Measurements from ENCODE around the gene NEDD8.
A peak's percentile ranks its signal among the peaks of the same experiment; 100 is the strongest.

The NEDD8 gene

DNA sequence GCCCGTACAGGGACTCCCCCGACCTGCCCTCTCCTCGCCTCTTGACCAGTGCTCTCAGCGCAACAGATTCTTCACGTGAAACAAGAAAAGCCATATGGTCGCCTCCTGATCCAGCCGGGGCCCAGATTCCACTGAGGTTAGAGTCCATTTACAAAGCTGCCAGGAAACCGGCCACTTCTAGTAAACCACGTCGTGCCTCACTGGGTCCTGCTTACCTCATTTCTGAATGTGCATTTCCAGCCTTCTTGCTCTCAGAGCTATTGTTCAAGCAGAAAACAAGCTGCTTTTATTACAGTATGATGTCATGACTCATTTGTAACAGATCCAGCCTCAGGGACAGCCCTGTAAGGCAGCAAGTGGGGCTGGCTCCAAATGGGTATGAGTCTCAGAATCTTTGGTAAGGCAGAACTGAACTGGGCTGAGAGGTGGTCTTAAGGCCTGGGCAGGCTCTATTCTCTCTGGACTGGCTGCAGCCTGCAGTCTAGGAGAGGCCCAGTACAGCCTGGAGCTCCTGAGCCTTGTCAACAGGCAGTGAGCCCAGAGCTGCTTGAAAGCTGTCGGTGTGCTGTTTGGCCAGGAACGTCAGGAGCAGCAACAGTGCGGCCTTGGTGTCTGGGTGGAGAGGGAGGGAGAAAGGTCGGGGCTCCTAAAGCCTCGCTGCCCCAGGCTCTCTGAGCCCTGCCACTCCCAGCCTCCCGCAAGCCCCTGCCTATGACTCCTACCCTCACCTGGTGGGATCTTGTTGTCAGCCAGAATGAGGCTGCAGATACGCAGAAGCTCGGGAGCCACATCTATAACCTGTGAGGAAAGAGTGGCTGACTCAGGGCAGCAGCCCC is 52.0 kb downstream of the NEDD8 start:
- no peak for DNase-seq (ENCODE audit: low spot score)

DNA sequence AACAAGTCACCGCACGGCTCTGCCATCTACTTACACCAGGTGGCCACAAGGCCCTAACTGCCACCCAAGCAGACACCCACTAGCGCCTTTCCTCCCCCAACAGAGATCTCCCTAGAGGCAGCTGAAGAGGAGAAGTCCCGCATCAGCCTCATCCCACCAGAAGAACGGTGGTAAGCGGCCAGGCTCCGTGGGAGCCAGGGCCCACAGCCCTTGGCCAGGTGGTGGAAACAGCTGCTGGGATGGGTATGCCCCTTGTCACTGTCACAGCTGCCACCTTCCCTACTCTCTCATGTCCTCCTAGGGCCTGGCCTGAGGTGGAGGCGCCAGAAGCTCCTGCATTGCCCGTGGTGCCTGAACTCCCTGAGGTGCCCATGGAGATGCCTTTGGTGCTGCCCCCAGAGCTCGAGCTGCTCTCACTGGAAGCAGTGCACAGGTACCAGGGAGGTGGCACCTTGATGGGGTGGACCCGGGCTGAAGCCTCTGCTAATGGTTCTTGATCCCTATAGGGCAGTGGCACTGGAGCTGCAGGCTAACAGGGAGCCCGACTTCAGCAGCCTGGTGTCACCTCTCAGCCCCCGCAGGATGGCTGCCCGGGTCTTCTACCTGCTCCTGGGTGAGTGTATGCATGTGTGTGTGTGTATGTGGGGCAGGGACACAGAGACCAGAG is 52.7 kb downstream of the NEDD8 start:
- DNase-seq (ENCODE audit: low spot score), result no peak

DNA sequence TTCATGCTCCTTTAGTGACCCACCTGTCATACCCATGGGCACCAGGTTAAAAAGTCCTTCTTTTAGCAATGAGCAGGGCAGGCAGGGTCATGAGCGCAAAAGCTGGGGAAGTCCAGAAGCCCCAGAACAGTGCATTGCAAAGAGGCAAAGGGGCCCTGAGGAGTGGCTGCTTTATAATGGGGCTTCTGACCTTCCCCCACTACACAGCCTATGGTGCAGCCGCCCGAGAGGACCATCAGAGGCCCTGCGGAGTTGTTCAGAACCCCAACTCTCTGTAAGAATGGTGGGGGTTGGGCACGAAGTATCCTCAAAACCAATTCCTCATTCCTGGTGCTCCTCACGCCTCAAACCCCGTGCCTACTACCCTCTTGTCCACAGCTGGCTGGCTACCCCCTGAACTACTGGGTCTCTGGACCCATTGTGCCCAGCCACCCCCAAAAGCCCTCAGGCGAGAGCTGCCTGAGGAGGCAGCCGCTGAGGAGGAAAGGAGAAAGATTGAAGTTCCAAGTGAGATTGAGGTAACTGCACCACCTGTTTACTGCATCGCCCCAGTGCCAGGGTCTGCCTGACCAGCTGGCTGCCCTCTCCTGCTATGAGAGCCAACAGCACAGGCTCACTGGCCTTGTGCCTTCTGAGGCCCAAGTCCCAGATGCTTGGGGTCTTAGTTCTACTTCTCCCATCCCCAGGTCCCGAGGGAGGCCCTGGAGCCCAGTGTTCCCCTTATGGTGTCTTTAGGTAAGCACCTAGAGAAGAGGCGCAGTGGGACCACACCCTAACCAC is 53.6 kb downstream of the NEDD8 start:
- DNase-seq (ENCODE audit: low spot score), result no peak

DNA sequence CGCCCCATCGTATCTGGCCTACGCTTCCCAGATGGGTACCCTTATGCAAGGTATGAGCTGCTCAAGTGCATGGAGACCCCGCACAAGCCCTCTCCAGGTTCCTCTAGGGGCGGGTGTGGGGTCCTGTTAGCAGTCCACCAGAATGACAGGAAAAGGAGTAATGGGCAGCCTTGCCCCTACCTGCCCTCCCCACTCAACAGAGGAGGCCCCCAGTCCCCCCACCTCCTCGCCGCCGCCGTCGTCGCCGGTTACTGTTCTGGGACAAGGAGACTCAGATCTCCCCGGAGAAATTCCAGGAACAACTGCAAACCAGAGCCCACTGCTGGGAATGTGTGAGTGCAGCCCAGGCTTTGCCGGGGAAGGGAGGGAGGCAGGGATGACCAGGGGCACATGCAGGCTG is 54.3 kb downstream of the NEDD8 start:
- DNase-seq (ENCODE audit: low spot score), result no peak

DNA sequence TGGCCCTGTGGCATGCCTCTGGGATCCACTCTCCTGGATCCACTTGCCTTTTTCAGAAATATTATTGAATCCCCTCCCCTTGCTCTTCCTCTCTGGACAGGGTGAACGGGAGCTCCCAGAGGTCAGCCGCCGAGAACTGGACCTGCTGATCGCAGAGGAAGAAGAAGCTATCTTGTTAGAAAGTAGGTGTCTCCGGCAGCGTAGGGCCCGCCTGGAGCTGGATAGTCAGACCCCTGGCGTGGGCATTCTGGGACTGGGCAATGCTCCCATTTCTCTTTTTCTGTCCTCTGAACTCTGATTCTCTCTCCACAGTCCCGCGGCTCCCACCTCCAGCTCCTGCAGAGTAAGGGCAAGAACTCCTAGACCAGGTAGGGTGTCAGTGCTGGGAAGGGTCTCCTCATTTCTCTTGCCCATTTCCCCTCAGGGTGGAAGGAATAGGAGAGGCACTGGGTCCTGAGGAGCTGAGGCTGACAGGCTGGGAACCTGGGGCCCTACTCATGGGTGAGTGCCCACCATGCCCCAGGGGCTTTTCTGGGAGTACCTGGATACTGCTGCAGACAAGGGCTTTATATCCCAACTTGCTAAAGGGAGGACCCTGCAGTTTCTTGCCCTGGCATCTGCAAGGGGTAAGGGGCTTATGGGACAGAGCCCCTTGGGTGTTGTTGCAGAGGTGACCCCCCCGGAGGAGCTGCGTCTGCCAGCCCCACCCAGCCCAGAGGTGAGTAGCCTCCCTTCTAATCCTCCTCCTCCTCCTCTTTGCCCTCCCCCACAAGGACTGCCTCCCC is 54.9 kb downstream of the NEDD8 start:
- no peak for DNase-seq (ENCODE audit: low spot score)

DNA sequence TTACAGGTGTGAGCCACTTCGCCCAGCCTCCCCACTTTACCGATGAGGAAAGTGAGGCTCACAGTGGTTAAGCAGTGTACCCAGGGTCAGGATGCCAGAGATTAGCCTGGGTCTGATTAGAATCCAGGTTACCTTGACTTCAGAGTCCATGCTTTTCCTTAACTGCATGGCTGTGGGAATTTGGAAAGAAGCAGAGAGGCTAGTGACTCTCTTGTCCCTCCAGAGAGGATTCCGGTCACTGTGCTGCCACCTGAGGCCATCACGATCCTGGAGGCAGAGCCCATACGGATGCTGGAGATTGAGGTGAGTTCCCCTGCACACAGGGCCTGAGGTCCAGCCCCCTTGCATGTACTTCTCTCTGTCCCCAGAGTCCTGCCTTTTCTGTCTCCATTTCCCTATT is 55.6 kb downstream of the NEDD8 start:
- DNase-seq (ENCODE audit: low spot score), result no peak

DNA sequence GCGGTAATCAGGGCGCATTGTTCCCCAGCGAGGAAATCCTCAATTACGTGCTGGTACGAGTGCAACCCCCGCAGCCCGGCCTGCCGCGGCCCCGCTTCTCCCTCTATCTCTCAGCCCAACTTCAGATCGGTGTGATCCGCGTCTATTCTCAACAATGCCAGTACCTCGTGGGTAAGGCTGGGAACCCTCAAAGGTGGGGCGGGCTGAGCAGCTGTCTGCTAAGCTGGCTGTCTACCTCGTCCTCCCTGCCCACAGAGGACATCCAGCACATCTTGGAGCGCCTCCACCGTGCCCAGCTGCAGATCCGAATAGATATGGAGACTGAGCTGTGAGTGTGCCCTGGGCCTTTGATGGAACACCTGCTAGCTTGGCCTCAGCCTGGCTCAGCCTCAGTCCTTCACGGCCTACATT is 59.3 kb downstream of the NEDD8 start:
- no peak for DNase-seq (ENCODE audit: low spot score)

DNA sequence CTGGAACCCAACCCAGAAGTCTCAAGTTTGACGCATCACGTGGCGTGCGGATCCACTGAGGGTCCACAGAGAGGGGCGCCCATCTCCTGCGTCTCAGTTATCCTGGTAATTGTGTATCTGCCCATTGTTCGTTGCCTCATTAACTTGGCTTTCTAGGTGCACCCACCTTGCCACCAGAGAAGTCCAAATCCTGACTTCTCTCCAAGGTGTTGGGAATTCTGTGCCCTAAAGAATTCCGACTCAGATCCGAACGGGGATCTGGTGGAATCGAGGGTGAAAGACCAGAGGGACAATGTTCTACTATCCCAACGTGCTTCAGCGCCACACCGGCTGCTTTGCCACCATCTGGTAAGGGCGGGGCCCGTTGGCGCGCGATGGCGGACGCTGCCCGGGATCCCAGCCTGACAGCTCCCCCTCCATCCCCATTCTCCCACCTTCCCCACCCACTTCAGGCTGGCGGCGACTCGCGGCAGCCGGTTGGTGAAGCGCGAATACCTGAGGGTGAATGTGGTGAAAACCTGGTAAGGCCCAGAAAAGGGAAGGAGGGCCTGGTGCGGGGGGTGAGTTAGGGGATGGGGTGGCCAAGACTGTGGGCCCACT is 59.8 kb downstream of the NEDD8 start:
- DNase-seq (ENCODE audit: low spot score), result no peak

DNA sequence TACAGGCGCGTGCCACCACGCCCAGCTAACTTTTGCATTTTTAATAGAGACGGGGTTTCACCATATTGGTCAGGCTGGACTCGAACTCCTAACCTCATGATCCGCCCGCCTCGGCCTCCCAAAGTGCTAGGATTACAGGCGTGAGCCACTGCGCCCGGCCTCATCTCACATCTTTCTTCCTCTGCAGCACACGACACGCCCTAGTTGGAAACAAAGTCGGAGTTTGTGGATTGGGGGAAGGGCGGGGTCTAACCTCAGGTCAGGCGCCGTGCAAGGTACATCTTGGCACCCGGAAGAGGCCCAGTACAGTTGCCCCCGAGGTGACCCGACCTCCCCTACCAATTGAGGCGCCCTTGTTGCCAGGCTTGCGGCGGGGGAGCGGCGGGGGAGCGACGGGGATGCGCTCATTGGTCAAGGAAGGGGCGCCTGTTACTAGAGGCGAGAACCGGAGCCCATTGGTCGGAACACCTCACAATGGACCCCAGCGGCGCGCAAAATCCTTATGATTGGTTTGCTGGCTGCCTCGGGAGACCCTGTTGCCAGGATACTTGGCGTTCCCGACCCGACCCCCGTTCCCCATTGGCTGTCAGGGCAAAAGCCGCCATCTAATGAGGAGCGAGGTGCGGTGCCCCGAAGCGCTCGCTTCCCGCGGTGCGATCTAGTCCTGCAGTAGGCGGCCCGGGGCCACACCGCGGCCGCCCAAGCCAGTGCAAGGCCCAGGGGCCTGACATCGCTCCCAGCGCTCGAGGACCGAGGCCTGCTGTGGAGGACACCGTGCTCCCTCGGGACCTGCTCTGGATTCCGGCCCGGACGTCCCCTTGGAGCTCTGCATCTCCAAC is 60.5 kb downstream of the NEDD8 start, which contains the start of gene REC8:
Gene REC8, plus strand, starts transcription at position 659 of the 839 bp plus-strand sequence. CDS start 473 bp downstream, outside the sequence.
- peak; percentile 73 for DNase-seq (ENCODE audit: low spot score)

DNA sequence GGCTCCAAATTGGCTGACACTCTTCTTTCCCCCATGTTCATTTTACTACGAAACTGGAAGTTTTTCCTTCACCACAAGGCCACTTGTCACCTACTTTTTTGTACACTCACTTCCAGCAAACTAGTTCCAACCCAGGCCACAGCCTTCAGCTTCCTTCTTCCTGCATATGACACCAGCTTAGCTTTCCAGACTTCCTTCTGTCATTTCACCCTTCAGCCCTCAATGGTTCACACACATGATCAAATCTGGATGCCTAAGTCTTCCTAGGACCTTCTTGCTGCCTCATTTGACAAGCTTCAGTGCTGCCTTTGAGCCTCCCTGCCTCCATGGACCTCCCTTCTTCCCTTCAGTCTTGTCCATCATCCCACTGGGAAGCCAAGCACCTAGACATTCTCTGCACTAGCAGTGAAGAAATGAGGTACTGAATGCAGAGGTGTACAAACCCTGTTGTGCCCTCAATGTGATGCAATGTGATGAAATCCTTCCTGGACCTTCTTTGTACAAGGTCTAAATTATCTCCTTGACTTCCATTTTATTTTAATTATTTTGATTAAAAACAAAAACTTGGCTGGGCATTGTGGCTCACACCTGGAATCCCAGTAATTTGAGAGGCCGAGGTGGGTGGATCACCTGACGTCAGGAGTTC is 64.6 kb downstream of the NEDD8 start:
- no peak for DNase-seq (ENCODE audit: low spot score)

Data from CD4-positive, alpha-beta T cell treated with Interleukin-6 at 100 ng/mL for 8 hours (primary cell).